Upper lobe of right lung (tissue), 1 donor: ENCODE data around the gene OR52E4. TPM values are rescaled to one million over a fixed set of nuclear protein-coding genes. Genes with fewer than 3 reads are reported as not detected.

Source experiments
- ATAC-seq: fragments of 200-7000 bp; cut with Tn5 transposase; one replicate; pipeline ENCODE4 v1.9.1; 2020; ENCODE audit warnings: mild to moderate bottlenecking, moderate library complexity
- DNase-seq: peaks from one replicate; pipeline ENCODE4 v3.0.0-alpha.2; 2020
- H3K27ac ChIP-seq: fragments of 200-600 bp; one replicate; pipeline ENCODE4 v1.8.0; 2022
- H3K27me3 ChIP-seq: fragments of 200-600 bp; one replicate; pipeline ENCODE4 v1.8.0; 2022; ENCODE audit warnings: mild to moderate bottlenecking
- H3K36me3 ChIP-seq: fragments of 200-600 bp; one replicate; pipeline ENCODE4 v1.8.0; 2022
- H3K4me1 ChIP-seq: fragments of 200-600 bp; one replicate; pipeline ENCODE4 v1.8.0; 2022
- H3K4me3 ChIP-seq: fragments of 200-600 bp; one replicate; pipeline ENCODE4 v1.8.0; 2022; ENCODE audit warnings: mild to moderate bottlenecking
- H3K9me3 ChIP-seq: fragments of 200-600 bp; one replicate; pipeline ENCODE4 v1.8.0; 2022
- CTCF ChIP-seq: fragments of 200-600 bp; IDR thresholded peaks from one replicate; pipeline ENCODE4 v1.8.0; 2022; ENCODE audit warnings: antibody characterized with exemption
- intact Hi-C: fragments of 100-400 bp; cut with DNase I; formaldehyde crosslinking; loops from one replicate; pipeline ENCODE4 v1.11.0; 2022
- total RNA-seq: library from RNA; stranded (reverse); fragmentation: NEBNext Ultra II Directional; extraction: Animal tissue kit (Norgen Biotek cat#: 25700); gene quantifications from one replicate; pipeline ENCODE4 v1.2.1, GENCODE V29; 2021
- donor health status: DM: no; HTN: yes; CAD: no; lungs with severe emphysema.

Gene OR52E4
- total RNA-seq, 1 donor from 2014 or later: not detected

- intact Hi-C loops: no loop called here
Measured at GRCh38 chr11:5847711-5848110, 32.7 kb upstream of the OR52E4 start.

GRCh38 chr11:5851002-5851401 lies 29.4 kb upstream of the OR52E4 start:
- Histone ChIP-seq H3K4me3 (no peak overlapping the region), H3K36me3 (no peaks in the 10 kb centered on the region), H3K4me1 (no peaks in the 10 kb centered on the region), H3K27ac (no peak overlapping the region), H3K9me3 (no peaks in the 10 kb centered on the region), H3K27me3 (no peaks in the 10 kb centered on the region)
- no peak for TF ChIP-seq CTCF
- intact Hi-C loops: no loop called here
- ATAC-seq (no peak), DNase-seq (no peak)

More at GRCh38 chr11:5847711-5848110, 32.7 kb upstream of the OR52E4 start:
- H3K36me3 ChIP-seq: no peaks in the 10 kb centered on the region
- H3K4me3 ChIP-seq: no peak overlapping the region
- no peaks in the 10 kb centered on the region for H3K27me3 ChIP-seq
- ATAC-seq: no peak
- no peaks in the 10 kb centered on the region for H3K4me1 ChIP-seq
- H3K27ac ChIP-seq: no peak overlapping the region
- no peak for TF ChIP-seq CTCF
- no peaks in the 10 kb centered on the region for H3K9me3 ChIP-seq
- DNase-seq: no peak

GRCh38 chr11:5857590-5857989 lies 22.8 kb upstream of the OR52E4 start, which contains the start of gene OR52E8:
Gene OR52E8 (minus strand): TSS chr11:5857690. CDS start chr11:5857690, 0 bp downstream.
- no peak for TF ChIP-seq CTCF
- no peak for DNase-seq
- Histone ChIP-seq H3K36me3 (no peaks in the 10 kb centered on the region), H3K27ac (no peak within 1 kb of the TSS), H3K27me3 (no peaks in the 10 kb centered on the region), H3K4me3 (no peak within 1 kb of the TSS), H3K4me1 (no peaks in the 10 kb centered on the region), H3K9me3 (no peaks in the 10 kb centered on the region)
- intact Hi-C loops: no loop called here
- ATAC-seq: no peak

- no peaks in the 10 kb centered on the region for H3K27me3 ChIP-seq
- H3K4me3 ChIP-seq: no peak overlapping the region
- H3K9me3 ChIP-seq: no peaks in the 10 kb centered on the region
- no peak overlapping the region for H3K27ac ChIP-seq
- intact Hi-C loops: no loop called here
- H3K36me3 ChIP-seq: no peaks in the 10 kb centered on the region
- TF ChIP-seq CTCF: no peak
- H3K4me1 ChIP-seq: no peaks in the 10 kb centered on the region
- ATAC-seq: no peak
- no peak for DNase-seq
Measured at GRCh38 chr11:5865826-5866225, 14.6 kb upstream of the OR52E4 start.

- no peaks in the 10 kb centered on the region for H3K36me3 ChIP-seq
- DNase-seq: no peak
- H3K27ac ChIP-seq: no peak overlapping the region
- no peak for TF ChIP-seq CTCF
- no peaks in the 10 kb centered on the region for H3K27me3 ChIP-seq
- no peak overlapping the region for H3K4me3 ChIP-seq
- no peaks in the 10 kb centered on the region for H3K4me1 ChIP-seq
- no peaks in the 10 kb centered on the region for H3K9me3 ChIP-seq
- ATAC-seq: no peak
- intact Hi-C loops: no loop called here
Measured at GRCh38 chr11:5878564-5878963, 1.9 kb upstream of the OR52E4 start.

GRCh38 chr11:5881756-5882155 lies 1.3 kb downstream of the OR52E4 start:
- ATAC-seq: no peak
- no peaks in the 10 kb centered on the region for H3K4me1 ChIP-seq
- no peaks in the 10 kb centered on the region for H3K36me3 ChIP-seq
- no peak for TF ChIP-seq CTCF
- no peaks in the 10 kb centered on the region for H3K27me3 ChIP-seq
- H3K9me3 ChIP-seq: no peaks in the 10 kb centered on the region
- DNase-seq: no peak
- H3K27ac ChIP-seq: no peak overlapping the region
- no peak overlapping the region for H3K4me3 ChIP-seq
- intact Hi-C loops: no loop called here
